Ishikawa (cell line): ENCODE data around the gene DUSP9.
A peak's percentile ranks its signal among the peaks of the same experiment; 100 is the strongest.

ENCODE experiments used
- CEBPB ChIP-seq: IDR thresholded peaks from 2 replicates; pipeline ENCODE4 v1.6.1; 2012
- CREB1 ChIP-seq: IDR thresholded peaks from 2 replicates; pipeline ENCODE4 v1.6.1; 2012; ENCODE audit warnings: low read depth
- EGR1 ChIP-seq: IDR thresholded peaks from 2 replicates; pipeline ENCODE4 v1.6.1; 2012
- EP300 ChIP-seq: IDR thresholded peaks from 2 replicates; pipeline ENCODE4 v1.6.1; 2012; ENCODE audit warnings: borderline replicate concordance
- RAD21 ChIP-seq: IDR thresholded peaks from 2 replicates; pipeline ENCODE4 v1.6.1; 2012; ENCODE audit warnings: low read depth
- TAF1 ChIP-seq: IDR thresholded peaks from 2 replicates; pipeline ENCODE4 v1.6.1; 2012; ENCODE audit warnings: low read depth, mild to moderate bottlenecking
- TCF12 ChIP-seq: IDR thresholded peaks from 2 replicates; pipeline ENCODE4 v1.6.1; 2012; ENCODE audit warnings: low read depth
- TF ChIP-seq, protein P1 (sequence below): IDR thresholded peaks from 2 replicates; pipeline ENCODE4 v1.6.1; 2012

DNA sequence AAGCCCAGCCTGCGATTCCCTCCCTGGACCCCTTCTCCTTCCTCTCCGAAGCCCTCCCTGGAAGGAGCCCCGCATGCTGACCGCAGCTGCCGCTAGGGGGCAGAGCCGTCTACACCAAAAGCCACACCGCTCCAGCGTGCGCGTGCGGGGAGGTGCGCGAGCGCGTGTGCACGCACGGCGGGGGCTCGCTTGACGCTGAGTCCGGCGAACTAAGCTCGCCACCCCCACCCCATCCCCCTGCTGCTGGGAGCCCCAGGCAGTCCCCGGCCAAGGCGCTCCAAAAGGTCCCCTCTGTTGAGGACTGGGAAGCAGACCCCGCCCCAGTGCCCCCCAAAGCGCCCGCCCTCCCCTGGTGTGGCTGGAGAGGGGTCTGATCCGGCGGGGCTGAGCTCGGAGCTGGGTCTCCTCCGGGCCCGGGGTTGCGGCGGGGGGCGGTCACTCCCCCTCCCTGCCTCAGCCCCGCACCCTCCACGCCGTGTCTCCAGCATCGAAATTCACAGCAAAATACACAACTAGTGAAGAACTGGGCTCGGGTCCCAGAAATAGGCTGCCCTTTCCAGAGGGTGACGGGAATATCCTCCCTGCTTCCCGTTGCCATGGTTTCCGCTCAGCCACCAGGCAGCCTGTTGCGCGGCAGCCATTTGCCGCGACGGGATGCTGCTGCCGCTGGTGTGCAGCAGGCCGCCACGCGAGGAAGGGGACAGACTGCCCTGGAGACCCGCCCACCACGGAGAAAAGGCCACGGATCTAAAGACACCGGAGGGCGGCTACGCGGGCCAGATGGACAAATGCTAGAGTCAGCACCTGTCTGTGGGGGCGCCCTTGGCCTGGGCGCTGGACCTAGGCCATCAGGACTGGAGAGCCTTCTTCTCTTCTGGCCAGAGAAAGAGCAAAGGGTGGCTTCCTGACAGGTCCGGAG is 36.8 kb upstream of the DUSP9 start:
- TF ChIP-seq TCF12 (no peak), RAD21 (peak; percentile 70), CREB1 (no peak), EGR1 (no peak), CEBPB (no peak), EP300 (no peak), TAF1 (no peak)
- TF ChIP-seq, protein P1, sequence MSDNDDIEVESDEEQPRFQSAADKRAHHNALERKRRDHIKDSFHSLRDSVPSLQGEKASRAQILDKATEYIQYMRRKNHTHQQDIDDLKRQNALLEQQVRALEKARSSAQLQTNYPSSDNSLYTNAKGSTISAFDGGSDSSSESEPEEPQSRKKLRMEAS = peak; percentile 81
